SKM-1 (cell line): Measurements from ENCODE around the gene PPP4R1.
A peak's percentile ranks its signal among the peaks of the same experiment; 100 is the strongest.

Experiments
- DNase-seq: peaks from one replicate; lab custom pipeline; 2025; ENCODE audit not compliant: unreplicated experiment; lab: John Stamatoyannopoulos, UW

Gene PPP4R1

GRCh38 chr18:9596843-9597526, 17.4 kb downstream of the PPP4R1 start:
- DNase-seq: no peak

- DNase-seq: no peak
Observed at GRCh38 chr18:9596226-9596625, 18.1 kb downstream of the PPP4R1 start.

DNA sequence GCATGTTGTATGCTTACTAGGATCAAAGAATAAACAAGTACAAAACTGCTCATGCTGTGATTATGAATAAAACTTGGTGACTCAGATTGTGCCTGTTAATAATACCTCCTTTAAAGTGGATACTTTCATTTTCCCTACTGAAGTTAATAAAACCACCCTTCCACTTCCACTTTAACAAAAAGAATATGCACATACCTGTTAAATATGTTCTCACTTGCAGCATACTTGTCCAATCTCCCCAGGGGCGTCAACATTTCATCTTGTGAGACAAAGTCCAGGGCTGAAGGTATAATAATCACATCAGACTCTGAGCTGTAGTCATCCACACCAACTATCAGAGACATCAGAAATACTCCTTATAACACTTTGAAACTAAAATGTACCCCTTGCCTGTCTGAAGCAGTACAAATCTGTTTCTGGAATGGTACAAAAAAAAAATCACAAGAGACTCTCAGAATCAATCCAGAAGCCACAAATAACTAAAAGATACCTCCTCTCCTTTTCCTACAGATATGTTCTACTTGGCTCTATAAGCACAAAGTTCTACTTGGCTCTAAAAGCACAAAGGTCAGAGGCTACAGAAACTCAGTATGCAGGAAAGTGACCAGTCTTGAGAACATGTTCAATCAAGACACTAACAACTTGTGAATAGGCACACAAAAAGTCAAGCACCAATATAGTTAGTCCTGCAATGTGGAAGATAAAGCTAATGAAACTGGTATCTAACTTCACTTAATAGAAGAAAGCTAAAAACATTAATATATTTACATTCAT, 19.3 kb downstream of the PPP4R1 start:
- DNase-seq: no peak

DNA sequence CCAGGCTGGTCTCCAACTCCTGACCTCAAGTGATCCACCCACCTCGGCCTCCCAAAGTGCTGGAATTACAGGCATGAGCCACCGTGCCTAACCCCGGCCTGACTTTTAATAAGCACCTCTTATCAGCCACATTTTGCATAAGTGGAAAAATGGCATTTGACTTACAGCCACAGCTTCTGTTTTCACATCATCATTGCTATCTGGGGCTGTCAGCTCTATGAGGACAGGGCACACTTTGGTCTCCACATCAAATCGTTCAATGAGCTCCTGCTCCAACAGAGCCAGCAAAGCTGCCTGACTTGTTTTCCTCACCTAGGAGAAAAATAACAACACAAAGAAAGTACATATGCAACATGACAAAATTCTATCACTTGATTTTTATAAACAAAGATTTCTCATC, 26.4 kb downstream of the PPP4R1 start:
- no peak for DNase-seq

- DNase-seq: no peak
Observed at GRCh38 chr18:9586814-9587213, 27.5 kb downstream of the PPP4R1 start.

GRCh38 chr18:9581667-9582066, 32.7 kb downstream of the PPP4R1 start:
- DNase-seq: no peak

- DNase-seq: no peak
Observed at GRCh38 chr18:9578306-9578705, 36.1 kb downstream of the PPP4R1 start.

DNA sequence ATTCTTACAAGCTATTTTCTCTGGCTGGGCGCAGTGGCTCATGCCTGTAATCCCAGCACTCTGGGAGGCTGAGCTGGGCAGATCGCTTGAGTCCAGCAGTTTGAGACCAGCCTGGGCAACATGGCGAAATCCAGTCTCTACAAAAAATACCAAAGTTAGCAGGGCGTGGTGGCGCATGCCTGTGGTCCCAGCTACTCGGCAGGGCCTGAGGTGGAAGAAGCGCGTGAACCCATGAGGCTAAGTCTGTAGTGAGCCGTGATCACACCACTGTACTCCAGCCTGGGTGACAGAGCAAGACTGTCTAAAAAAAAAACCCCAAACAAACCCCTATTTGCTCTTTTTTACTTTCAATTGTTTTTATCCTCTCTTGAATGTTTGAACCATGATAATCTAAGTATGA, 37.0 kb downstream of the PPP4R1 start:
- DNase-seq: no peak

DNA sequence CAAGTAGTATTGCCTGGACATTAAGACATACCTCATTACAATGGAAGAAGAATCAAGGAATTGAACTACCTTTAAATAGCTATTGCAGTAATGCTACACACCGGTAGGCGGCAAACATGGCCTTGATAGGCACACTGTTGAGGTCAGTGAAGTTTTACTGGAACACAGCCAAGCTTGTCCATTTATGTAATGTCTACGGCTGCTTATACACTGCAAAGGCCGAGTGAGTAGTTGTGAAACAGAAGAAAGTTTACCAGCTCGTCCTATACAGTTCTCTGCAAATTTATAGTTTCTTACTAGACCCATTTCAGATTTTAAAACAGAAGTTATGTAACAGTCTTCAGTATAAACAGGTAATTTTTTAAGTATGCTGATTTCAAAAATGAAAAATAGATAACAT, 38.8 kb downstream of the PPP4R1 start:
- no peak for DNase-seq

DNA sequence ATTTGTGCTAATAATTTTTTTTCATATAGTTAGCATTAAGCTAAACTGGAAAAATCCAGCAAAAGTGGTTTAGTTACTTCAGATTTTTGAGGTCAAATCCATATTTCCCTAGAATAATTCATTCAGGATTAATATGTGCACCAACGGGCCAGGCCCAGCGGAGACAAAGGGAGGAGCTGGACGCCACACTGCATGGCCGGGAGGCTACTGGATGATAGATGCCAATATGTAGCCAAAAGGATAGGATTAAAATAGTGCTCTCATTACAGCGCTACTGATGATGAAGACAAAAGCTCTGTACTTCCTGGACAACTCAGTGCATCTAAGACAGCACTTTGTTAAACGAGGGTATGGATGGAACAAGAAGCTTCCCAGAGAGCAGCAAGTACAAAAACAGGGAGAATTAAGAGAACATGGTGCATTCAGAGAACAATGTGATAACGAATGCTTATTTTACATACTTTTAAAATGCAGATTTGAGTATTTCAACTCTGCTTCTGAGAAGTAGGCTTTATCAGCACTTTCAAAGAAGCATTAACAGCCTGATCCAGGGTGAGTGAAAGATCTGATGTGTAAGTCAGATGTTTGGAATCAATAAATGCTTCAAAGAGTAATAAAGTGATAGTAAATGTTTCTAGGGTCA, 39.8 kb downstream of the PPP4R1 start:
- no peak for DNase-seq

DNA sequence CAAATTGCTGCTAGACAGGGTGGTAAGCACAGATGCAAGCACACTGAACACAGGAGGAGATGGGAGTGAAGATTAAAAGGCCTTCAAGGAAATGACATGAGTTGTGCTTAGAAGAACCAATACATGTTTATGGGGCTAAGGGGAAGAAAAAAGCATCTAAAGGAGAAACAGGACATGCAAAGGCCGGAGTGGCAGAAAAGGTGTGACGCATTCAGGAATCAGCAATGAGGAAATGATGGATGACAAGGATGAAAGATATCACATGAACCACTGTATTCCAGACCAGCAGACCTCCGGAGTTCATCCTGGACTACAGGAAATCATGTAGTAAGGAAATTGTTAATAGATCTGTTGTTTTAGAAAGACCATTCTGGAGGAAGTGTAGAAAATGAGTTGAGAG, 42.8 kb downstream of the PPP4R1 start:
- no peak for DNase-seq

DNA sequence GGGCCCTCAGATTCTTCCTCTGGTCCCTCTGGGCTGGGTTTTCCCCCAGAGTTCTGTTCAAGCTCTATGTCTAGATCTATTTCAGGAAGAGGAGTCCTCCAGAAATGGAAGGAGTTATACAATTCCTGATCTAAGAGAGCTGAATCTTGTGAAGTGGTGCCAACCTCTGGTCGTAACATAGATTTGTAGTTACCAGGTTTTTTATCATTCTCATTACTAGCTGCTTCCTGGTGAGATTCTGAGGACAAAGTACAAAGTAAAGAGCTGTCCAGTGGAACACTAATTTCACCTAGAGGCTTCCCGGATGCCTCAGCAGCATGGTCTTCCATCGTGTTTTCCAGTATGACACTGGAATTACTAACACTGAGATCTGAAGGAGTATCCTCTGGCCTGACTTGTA, 44.1 kb downstream of the PPP4R1 start:
- no peak for DNase-seq

DNA sequence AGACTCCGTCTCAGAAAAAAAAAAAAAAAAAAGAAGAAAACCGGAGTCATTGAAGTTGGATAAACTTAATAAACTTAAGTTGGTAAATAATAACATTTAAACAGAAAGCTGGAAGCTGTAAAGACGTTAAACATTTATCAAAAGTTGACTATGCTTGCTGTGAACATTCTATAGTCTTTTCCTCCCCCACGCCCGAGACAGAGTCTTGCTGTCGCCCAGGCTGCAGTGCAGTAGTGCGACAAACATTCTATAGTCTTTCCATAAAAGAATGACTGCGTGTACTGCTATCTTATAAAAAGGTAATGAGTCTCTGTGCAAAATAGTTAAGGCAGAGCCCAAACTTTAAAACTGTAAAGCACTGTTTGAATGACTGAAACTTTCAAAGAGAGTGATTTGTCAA, 45.2 kb downstream of the PPP4R1 start:
- DNase-seq: no peak

- DNase-seq: no peak
Observed at GRCh38 chr18:9568186-9568585, 46.2 kb downstream of the PPP4R1 start.

- no peak for DNase-seq
Observed at GRCh38 chr18:9565407-9565806, 49.0 kb downstream of the PPP4R1 start.

DNA sequence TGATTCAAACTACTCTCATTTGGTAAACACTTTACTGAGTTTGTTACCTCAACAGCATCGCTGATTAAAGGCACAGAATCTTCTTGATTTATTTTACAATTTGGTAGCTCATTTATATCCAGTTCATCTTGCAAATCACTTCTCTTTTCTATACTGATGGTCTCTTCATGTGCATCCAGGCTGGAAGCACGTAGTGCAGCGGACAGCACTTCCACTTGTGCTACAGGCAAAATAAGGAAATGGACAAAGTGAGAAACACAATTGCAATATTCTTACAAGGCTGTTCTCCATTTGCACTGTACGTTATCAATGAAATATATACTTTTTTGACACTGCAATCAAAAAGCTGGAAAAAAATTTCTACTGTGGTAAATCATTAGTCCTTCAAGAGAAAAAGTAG, 51.0 kb downstream of the PPP4R1 start:
- DNase-seq: no peak

DNA sequence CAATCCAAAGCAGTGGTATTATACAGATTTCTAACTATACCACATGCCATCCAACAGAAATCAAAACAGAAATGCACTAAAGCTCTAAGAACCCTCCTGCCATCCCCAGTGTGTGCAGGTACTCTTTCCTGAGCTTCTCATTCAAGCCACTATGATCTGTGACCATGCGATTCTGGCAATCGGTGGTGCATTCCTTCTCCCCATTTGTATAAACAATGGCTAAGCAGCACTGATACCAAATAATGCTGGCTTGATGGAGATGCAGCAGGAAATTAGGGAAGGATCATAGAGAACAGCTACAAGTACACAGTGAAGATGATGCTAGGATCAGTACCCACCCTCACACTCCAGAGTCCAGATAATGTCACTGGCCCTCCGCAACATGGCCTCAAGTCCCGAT, 51.8 kb downstream of the PPP4R1 start:
- DNase-seq: no peak

DNA sequence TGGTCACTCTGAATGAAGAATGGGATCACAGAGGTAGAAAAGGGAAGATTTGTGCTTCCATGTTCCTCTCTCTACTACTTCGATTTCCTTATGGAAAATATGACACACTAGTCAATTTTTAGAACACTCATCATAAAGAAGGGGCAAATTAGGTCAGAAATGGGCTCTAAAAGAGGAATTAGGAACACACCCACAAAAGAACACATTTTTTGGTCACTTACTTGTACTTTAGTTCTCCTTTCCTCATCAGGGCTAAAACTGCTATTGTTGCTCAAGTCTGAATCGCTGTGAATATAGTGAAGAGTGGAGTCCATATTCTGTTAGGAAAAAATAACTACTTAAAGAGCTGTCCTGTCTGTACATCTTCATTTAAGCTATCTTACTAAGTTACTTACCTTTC, 52.6 kb downstream of the PPP4R1 start:
- DNase-seq: peak; percentile 52

- no peak for DNase-seq
Observed at GRCh38 chr18:9559253-9559652, 55.1 kb downstream of the PPP4R1 start.

DNA sequence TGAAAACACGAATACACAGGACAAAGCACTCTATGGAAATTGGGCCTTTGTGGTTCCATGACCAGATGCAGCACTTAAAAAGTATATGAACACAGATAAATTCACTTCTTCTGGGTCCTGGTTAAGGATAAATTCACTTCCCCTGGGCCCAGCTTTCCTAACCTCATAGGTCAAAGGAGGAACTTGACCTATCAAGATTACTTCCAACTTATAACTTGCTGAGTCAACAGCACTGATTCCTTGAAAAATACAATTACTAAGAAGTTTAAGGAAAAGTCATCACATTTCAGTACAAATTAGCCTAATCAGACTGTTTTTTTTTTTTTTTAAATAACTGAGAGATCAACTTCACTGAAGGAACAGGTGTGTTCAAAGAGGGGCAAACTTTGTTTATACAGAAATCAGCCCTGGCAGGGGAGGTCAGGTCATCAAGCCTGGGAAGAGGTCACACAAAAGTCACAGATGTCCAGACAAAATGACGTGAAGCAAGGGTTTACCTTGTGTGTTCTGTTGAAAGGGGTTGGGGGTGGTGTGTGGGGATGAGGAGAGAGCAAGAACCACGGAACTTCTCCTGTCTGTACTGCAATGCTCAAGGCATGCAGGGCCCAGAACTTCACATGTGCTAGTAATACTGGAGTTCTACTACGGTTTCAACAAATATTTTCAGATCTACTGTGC, 55.8 kb downstream of the PPP4R1 start:
- no peak for DNase-seq

- no peak for DNase-seq
Observed at GRCh38 chr18:9557250-9557943, 57.0 kb downstream of the PPP4R1 start.
